Femur (tissue), 1 donor: Measurements from ENCODE around the gene BCO1.

ENCODE experiments used
- DNase-seq: peaks from one replicate; pipeline ENCODE4 v3.0.0-alpha.2; 2017

BCO1 gene

DNA sequence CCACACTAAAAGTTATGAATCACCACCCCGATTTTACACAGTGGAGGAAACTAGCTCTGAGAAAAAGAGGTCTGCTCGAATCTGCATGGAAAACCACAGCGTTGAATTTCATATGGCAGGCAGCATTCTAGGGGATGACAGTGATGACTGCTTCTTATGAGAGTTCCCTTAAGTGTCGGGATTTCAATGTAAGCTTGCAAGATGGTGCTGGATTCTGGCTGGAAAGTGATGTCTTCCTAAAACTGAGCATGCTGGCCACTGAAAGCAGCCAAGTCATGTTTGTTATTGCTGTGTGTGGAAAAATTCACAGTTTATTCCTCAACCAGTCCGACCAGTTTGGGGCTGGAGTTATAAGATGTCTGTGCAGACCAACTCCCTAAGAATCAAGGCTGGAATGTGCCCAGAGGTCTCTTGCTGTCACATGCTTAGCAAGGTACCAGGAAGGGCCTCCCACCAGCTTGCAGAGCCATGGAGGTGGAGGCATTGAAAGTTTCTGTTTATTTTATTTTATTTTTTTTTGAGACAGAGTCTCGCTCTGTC, 39.1 kb downstream of the BCO1 start:
- no peak for DNase-seq

DNA sequence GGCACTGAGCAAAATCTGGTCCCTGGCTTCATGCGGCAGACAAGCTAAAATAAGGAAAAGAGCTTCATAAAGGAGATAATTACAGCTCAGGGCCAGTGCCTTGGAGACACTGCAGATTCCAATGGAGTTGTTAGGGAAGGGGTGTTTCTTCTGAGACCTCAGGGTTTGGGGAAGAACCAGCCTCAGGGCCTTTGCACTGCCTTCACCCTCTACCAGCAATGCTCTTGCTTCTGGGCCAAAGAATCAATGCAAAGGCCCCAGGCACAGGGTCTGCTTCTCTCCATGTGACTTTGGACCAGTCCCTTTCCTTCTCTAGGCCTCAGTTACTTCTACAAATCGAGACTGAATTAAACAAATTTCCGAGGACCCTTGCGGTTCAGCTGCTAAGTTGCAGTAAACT, 40.0 kb downstream of the BCO1 start:
- no peak for DNase-seq

DNA sequence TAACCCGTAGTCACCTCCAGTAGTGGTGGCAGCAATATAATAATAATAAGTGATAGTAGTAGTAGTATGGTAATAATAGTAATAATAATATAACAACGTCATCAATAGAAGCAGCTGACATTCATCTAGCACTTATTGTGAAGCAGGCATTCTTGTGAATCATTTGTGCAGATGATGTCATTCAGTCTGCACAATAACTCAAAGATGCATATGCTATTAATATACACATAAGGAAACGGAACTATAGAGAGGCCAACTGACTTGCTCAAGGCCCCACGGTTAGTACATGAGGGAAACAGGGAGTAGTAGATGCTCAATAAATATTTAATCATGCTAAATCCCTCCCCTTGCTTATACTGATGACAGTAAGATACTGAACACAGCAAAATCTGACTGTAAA, 40.9 kb downstream of the BCO1 start:
- DNase-seq: no peak

DNA sequence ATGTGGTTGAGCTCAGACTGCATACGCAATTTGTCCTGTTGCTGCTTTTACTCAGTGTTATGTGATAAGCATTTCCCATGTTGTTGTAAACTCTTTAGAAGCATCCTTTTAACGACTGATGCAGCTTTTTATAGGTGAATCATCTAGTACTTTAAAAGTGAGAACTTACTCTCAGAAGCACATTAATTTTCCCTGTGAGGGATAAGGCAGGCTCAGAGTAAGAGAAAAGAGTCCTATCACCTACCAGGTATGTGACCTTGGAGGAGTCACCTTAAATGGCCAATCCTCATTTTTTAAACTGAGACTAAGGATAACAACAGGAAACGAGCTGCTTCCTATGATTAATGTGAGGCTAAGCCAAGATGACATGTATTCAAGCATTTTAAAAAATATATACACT, 41.9 kb downstream of the BCO1 start:
- no peak for DNase-seq

DNA sequence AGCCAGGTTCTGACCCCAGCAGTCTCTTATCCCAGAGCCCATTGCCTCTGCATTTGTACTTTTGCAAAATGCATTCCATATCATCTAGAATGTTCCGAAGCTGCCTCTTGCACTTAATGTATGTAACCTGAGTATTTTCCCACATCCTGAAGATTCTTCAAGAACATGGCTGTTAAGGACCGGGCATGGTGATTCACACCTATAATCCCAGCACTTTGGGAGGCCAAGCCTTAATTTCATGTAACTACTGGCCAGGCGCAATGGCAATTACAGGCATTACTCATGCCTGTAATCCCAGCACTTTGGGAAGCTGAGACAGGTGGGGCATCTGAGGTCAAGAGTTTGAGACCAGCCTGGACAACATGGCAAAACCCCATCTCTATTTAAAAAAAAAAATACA, 44.6 kb downstream of the BCO1 start:
- DNase-seq: no peak

DNA sequence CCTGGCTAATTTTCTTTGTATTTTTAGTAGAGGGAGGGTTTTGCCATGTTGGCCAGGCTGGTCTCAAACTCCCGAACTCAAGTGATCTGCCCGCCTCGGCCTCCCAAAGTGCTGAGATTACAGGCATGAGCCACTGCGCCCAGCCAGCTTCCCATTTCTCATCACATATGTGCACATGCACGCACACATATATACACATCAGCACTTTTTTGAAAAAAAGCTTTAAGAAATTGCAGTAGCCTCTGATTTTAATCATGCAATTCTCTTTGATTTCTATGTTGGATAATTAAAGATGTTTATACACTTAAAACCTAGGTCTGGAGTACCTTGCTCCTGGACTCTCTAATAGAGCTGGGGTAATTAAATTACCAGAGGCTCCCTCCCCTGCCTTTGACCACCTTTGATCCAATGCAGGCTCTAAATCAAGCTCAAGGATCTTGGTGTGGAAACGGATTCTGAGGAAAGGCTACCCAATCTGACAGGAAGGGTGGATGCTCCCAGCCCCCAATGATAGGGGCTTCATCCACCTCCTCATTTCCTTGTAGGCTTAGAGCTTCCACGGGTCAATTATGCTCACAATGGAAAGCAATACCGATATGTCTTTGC, 46.6 kb downstream of the BCO1 start:
- DNase-seq: no peak

DNA sequence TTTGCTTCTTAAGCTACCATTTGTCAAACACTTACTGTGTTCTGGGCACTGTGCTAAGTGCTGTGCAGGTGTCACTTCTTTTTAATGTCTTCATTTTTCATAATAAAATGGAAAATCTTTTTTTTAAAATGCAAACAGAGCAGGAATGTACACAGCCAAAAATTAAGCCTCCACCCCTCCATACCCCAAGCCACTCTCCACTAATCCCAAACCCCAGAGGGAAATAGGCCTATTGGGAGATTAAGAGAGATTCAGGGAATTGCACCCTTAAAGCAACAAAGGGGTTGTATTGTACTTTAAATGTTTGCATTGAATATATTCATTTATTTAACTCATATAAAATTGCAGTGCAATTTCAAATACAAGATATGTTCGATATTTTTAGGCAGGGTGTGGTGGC, 47.7 kb downstream of the BCO1 start:
- no peak for DNase-seq

DNA sequence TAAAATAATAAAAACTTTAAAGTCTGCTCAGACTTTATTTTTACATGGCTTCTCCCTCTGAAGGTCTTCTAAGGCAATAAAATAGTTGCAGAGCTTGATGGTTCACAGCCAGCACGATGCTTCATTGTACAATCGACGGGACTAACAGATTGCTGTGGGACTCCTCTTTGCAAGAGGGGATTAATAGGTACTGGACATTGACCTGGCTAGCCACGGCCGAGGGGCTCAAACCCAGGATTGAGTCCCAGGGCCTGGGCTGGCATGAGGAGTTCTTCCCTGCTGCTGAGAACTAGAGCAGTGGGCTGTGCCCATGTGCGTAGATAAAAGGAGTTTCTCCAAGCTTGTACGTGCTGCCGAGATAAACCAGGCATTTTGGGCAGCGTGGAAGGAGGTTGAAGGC, 52.6 kb downstream of the BCO1 start:
- no peak for DNase-seq

DNA sequence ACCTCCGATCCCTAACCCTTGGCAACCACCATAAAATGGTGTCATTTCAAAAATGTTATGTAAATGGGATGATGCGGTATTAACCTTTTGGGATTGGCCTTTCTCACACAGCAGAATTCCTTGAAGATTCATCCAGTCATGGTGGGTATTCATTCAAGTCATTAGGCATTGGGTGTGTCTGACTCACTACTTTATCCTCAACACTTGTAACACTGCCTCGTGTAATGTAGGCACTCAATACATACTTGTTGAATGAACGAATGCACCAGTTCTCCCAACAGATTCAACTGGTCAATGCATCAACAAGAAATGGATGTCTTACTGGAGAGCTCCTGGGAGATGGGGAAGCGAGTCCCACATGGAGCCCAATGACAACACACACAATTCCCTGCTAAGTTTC, 54.4 kb downstream of the BCO1 start:
- no peak for DNase-seq

DNA sequence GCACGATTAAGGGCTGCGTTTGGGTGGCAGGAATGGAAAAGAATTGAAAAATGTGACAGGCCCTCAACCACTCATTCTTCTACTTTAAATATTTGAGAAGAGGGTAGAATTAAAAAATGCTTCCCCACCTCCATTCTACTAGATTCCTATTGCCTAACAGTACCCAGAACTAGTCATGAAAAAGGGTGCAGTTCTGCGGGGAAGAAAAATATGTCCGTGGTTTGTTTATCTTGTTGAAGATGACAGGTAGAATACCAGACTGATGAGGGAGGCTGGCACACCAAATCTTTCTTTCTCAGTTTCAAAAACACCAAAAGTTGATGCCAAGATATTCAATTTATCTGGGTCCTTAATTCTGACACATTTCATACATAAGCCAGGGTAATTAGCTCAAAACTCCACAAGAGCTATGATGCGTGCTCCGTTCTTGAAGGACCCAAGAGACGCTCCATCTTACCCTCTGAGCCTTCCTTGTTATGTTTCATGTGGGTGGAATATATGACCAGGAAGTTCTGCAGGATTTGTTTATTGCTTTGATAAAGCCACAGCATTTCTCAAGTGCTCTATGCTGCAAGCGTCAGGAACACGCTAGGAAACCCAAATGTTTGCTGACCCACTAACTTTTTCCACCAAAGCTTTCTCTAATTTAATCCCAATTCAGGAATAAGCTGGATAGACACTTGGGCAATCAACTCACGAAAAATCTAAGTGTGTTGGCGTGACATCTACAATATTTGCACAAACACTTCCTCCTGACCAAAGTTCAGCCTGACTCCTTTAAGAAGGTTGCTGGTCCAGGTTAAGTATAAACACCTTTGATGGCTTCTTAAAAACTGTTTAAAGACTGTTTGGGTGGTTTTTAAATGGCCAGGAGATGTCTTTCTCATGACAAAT, 55.7 kb downstream of the BCO1 start:
- no peak for DNase-seq

DNA sequence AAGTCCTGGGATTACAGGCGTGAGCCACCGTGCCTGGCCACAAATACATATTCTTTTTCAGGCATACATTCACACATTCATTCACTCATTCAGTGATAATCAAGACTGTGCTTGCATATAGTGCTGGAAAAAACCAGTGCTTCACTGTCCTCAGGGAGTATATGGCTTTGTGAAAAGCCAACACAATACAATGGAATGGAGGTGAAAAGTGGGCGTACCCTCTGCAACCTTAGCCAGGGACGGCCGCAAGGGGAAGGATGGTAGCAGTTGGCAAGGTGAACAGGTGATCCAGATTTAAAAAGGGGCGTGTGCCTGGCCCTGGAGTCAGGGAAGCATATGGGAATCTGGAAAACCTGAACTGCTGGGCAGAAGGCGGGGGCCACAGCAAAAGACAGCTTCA, 58.1 kb downstream of the BCO1 start:
- no peak for DNase-seq

DNA sequence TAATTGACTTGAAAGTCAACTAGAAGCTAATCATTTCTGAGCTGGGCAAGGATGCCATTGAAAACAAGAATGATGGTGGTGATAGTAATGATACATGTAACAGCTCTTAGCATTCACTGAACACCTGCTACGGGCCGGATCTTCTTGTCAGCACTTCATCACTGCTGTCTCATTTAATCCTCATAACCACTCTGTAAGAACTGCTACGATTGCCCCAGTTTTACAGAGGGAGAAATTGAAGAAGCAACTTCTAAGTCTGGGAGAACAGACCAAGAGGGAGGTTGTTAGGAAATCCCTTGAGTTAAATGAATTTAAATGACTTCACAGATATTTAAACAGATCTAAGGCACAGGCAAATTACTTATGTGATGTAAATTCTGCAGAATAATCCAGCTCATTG, 69.3 kb downstream of the BCO1 start:
- no peak for DNase-seq

DNA sequence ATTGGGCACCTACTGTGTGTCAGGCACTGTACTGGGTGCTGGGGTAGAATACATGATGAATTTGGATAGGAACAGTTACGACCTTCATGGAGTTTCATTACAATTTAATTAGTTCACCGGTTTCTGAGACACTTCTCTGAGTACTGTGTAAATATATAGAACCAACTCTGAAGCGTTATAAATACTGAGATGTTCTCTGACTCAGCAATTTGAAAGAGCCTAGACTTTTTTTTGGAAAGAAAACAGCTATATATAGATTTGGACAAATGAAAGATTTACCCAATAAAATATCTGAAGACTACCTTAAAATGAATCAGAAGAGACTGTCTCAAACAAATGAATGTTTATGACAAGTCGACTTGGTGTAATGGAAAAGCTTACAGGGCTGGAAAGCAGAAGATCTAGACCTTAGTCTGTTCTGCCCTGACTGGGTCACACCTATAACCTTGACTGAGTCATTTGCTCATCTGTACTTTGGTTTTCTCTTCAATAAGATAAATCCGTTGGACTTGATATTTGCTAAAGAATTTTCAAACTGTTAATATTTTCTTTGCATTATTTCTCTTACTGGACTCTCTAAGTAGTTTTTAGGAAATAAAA, 71.7 kb downstream of the BCO1 start:
- no peak for DNase-seq

DNA sequence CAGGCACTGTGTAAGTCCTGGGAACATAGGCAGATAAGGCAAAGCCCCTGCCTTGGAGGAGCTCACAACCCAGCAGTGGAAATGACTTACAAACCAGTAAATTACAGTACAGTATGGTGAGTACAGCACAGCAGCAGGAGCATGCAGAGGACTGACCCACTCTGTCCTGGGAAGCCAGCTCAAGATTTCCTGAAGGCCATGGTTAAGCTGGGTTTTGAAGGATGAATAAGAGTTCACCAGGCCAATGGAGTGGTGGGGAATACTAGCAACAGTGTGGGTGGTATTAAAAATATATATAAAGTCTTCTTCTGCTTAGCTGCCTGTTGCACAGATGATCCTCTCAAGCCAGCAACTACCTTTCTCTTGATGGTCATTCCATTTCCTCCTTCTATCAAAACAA, 73.3 kb downstream of the BCO1 start:
- DNase-seq: no peak

DNA sequence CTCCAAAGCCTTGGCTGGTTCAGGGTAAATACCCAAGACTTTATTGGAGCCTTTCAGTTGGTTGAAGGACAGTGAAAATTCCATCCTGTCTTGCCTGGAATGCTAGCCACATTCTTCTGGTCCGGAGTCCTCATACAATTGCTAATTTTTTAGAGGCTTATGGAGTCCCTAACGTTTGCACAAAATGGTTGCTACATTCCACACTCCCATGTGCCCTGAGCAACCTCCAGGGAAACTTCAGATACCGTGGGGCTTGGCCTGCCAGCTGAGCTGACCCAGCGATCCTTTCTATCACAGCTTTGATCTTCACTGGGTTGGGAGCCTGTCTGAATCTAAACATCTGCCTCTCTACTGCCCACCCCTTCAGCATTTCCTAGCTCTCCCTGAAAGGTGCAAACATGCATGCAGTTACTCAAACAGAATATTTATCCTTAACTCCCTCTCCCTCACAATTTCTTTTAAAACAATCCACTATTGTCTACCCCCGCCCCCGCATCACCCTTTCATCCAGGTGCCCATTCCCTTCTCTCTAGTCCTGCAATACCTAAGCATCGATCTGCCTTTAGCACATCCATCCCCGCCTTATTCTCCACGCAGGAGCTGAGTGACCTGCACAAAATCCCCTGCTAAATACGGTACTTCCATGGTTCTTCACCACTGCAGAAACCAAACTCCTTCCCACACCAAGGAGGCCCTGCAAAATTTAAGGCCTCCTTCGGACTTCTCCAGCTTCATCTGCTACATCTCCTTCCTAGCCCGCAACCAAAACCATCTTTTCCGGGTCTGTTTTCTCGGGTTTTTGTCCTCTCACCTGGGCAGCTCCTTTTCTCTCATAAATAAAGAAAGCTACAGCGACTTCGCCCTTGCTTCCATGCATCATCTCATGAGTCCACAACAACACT, 75.5 kb downstream of the BCO1 start:
- DNase-seq: no peak

DNA sequence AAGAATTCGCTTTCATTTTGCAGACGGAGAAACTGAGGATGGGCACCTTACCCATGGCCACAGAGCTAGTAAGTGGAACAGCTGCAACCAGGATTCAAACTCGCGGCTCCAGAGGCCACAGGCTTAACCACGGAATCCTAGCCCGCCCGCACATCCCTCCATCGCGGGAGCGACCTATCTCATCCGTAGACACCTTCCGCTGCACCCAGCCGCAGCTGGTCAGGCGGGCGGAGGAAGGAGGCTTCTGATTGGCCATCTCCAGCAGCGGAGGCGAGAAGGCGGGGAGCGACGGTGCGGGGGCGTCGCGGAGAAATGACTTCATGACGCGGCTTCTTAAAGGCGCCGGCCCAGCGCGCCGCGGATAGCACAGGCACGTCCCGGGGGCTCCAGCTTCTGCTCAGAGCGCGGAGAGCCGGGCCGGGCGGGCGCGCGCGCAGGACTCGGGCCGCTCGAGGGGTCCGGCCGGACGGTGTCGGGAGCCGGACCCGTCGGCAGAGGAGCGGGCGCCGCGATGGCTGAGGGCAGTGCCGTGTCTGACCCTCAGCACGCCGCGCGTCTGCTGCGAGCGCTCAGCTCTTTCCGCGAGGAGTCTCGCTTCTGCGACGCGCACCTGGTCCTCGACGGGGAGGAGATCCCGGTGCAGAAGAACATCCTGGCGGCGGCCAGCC, 76.2 kb downstream of the BCO1 start, which contains the start of gene GAN:
GAN (plus strand) TSS at position 360 of the 668 bp plus-strand sequence; CDS start at position 512, 152 bp downstream.
- DNase-seq: peak; percentile 97

DNA sequence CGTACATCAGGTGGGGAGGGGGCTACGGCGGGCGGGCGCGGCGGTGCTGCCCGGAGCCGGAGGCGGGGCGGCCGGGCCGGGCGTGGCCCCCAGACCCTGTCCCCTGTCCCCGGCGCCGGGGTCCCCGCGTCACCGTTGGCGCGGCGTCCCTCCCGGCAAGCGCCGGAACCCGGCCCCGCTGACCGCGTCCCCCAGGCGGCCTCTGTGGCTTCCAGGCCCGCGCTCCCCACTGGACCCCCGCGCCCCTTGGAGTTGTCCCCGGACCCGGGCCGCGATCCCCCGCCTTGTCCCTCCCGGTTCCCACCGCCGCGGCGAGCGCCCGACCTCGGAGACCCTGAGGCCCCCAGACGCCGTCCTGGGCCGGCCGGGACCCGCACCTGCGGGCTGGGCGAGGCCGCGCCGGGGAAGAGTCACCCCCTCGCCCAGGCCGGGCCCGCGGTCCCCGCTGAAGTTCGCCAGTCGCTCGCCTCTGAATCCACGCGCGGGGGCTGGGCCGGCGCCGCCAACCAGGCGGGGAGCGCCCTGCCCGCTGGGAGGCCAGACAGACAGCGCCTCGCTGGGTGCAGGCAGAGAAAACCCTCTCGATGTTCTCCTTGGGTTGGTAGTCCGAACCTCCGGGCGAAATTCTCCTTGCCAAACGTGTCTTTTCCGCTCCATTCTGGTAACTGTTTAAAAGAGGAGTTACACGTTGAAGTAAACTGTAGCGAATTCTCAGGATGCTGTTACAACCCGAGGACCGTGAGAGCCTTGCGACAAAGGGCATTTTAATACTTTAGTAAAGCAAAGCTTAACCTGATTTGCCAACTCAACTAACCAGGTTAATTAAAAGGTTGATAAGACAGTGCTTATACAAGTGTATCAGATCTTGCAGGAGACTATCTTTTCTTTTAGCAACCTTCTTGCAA, 77.0 kb downstream of the BCO1 start:
- peak; percentile 53 for DNase-seq

DNA sequence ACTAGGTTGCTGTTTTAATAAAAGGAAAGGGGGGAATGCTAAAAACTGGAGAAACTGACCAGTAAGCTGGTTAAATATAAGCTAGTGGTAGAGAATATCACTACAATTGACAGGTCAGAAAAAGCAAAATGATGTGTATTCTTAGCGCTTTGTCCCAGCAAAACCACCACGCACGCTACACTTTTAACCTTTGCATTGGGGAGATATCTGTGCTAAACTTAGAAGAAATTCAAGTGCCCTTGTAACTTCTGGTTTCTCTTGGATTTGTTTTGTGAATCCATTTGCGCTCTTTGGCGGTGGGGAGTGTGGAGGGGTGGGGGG, 77.6 kb downstream of the BCO1 start:
- no peak for DNase-seq

DNA sequence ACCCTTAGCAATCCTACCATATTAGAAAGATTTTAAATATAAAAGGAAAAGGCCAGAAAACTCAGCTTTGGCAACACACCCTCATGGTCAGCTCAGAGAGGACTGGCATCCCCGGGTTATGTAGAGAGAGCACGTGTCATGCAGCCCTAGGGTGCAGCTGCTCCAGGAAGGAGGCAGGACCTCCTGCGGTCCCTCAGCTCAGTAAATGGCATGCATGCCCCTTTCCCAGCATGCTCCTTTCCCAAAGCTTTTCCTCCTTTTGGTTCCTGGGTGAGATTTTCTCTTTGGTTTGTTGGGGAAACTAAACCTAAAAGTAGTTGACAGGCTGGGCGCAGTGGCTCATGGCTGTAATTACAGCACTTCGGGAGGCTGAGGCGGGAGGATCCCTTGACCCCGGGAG, 80.2 kb downstream of the BCO1 start:
- no peak for DNase-seq

DNA sequence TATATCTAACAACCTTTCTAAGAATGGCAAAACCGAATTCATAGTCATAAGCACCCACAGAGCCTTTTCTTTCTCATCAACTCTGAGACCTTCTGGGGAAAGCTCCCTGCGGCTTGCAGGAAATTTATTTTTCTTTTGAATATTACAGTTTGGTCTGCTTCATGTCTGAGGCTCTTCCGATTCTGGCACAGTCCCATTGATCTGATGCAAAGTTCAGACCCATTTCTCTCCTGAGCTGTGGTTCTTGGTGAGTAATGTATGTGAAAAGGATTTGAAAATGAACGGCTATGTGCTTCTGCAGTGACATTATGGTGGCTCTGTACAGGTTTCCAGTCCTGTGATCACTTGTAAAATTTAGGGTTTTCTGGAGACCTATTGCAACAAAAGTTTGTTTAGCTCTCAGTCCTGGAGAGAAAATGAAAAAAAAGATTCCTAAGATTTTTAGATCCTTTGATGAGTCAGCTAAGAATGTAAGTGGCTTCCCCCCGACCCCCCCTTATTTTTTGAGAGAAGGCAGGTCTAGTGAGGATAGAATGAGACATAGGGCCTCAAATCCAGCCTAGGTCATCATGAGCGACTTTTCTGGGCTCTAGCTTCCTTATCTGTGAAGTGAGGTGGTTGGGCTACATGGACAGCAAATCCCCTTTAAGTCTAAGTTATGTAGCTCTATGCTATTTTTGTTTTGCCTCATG, 80.9 kb downstream of the BCO1 start:
- no peak for DNase-seq

DNA sequence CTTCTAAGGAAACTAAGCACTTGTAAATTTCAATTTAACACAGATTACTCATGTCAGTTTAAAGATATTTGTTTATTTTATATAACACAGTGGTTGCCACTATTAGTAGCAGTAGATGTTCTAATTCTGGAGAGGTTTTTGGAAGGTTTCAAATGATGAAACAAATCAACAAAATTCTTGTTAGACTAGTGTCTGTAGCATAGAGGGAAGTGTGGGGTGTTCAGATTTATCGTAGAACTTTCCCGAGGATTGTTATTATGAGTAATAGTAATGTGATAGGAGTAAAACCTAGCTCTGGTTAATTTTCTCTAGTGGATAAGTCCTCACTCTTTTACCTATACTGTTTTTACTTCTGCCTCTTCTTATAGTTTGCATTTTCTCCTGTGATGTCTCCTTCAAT, 82.5 kb downstream of the BCO1 start:
- no peak for DNase-seq
